SU-DHL-6 (cell line): ENCODE data around the gene BOLL.
"Not testable (repeated sequence)": the region's sequence is repeated elsewhere in the genome, so short reads cannot be mapped to it uniquely, and the experiment has no call there.

Experiments used
- EZH2phosphoT487 ChIP-seq: fragments of 200-600 bp; sonication (generic), shearing (Covaris generic); conservative IDR thresholded peaks from 2 replicates; pipeline ENCODE4 v1.6.1; 2018; ENCODE audit warnings: mild to moderate bottlenecking, antibody characterized with exemption, low read length, moderate library complexity, mixed read lengths
- TF ChIP-seq, protein P1 (sequence below): fragments of 200-600 bp; sonication (generic); IDR thresholded peaks from one replicate; pipeline ENCODE4 v1.5.1; 2017; ENCODE audit warnings: antibody characterized with exemption, mild to moderate bottlenecking, low read length, moderate library complexity; ENCODE audit not compliant: insufficient read depth, poor library complexity, severe bottlenecking

DNA sequence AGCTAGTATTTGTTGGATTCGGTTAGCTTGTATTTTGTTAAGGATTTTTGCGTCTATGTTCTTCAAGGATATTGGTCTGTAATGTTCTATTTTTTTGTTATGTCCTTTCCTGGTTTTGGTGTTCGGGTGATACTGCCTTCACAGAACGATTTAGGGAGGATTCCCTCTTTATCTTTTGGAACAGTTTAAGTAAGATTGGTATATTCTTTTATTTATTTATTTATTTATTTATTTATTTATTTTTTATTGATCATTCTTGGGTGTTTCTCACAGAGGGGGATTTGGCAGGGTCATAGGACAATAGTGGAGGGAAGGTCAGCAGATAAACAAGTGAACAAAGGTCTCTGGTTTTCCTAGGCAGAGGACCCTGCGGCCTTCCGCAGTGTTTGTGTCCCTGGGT lies 89.9 kb downstream of the BOLL start:
- TF ChIP-seq, protein P1, sequence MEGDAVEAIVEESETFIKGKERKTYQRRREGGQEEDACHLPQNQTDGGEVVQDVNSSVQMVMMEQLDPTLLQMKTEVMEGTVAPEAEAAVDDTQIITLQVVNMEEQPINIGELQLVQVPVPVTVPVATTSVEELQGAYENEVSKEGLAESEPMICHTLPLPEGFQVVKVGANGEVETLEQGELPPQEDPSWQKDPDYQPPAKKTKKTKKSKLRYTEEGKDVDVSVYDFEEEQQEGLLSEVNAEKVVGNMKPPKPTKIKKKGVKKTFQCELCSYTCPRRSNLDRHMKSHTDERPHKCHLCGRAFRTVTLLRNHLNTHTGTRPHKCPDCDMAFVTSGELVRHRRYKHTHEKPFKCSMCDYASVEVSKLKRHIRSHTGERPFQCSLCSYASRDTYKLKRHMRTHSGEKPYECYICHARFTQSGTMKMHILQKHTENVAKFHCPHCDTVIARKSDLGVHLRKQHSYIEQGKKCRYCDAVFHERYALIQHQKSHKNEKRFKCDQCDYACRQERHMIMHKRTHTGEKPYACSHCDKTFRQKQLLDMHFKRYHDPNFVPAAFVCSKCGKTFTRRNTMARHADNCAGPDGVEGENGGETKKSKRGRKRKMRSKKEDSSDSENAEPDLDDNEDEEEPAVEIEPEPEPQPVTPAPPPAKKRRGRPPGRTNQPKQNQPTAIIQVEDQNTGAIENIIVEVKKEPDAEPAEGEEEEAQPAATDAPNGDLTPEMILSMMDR: not testable (repeated sequence)
- not testable (repeated sequence) for TF ChIP-seq EZH2phosphoT487
